NCI-H345 treated with DMSO at 0.1 percent for 48 hours (cell line): ENCODE data around the gene COPS6.
"Not testable (repeated sequence)": the region's sequence is repeated elsewhere in the genome, so short reads cannot be mapped to it uniquely, and the experiment has no call there.

ENCODE experiments used
- DNase-seq: peaks from one replicate; lab custom pipeline; 2025; ENCODE audit not compliant: unreplicated experiment; lab: John Stamatoyannopoulos, UW

COPS6 gene

DNA sequence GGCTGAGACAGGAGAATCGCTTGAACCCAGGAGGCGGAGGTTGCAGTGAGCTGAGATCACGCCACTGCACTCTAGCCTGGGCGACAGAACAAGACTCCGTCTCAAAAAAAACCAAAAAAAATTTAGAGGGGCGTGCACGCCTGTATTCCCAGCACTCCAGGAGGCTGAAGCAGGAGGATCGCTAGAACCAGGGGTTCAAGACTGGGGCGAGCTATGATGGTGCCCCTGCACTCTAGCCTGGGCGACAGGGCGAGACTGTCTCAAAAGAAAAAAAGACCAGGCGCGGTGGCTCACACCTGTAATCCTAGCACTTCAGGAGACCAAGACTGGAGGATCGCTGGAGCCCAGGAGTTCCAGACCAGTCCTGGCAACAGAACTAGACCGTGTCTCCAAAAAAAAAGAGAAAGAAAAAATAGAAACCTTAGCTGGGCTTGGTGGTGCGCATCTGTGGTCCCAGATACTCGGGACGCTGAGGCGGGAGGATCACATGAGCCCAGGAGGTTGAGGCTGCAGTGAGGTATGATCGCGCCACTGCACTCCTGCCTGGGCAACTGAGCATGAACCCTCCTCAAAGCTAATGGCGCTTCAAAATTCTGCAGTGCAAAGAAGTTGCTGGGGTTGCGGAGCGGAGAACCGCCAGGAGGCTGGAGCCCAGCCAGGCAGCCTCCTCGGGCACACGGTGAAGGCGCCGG lies 37.6 kb downstream of the COPS6 start:
- no peak for DNase-seq

DNA sequence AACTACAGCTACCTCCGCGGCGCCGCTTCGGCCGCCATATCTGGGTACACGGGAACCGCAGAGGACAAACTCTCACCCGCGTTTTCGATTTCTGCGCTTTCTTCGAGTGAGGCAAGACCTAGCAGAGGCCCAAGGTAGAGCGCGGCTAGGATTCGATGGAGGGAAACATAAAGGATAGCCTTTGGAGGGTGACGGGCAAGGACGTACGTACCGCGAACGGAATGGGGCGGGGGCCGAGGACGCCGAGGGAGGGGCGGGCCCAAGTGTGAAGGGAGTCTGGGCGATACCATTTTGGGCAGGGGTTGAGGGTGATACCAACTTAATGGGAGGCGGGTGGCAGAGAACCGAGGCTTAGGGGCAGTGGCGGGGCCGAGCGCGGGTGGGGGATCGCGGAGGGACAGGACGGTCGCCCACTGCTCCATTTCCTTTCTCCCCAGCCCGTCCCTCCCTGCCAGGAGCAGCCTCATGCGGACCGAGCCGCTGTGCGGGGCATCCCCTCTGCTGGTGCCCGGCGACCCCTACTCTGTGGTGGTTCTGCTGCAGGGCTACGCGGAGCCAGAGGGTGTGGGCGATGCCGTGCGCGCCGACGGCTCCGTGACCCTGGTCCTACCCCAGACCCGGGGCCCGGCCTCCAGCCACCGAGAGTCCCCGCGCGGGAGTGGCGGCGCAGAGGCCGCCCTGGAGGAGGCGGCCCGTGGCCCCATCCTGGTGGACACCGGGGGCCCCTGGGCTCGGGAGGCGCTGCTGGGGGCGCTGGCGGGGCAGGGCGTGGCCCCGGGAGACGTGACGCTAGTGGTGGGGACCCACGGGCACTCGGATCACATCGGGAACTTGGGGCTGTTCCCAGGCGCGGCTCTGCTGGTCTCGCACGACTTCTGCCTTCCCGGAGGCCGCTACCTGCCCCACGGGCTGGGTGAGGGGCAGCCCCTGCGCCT lies 38.4 kb downstream of the COPS6 start, which contains the start of gene MBLAC1:
TSS of gene MBLAC1 (plus strand) at position 37 of the 935 bp plus-strand sequence. CDS start at position 466, 429 bp downstream.
- peak; percentile 49 for DNase-seq

DNA sequence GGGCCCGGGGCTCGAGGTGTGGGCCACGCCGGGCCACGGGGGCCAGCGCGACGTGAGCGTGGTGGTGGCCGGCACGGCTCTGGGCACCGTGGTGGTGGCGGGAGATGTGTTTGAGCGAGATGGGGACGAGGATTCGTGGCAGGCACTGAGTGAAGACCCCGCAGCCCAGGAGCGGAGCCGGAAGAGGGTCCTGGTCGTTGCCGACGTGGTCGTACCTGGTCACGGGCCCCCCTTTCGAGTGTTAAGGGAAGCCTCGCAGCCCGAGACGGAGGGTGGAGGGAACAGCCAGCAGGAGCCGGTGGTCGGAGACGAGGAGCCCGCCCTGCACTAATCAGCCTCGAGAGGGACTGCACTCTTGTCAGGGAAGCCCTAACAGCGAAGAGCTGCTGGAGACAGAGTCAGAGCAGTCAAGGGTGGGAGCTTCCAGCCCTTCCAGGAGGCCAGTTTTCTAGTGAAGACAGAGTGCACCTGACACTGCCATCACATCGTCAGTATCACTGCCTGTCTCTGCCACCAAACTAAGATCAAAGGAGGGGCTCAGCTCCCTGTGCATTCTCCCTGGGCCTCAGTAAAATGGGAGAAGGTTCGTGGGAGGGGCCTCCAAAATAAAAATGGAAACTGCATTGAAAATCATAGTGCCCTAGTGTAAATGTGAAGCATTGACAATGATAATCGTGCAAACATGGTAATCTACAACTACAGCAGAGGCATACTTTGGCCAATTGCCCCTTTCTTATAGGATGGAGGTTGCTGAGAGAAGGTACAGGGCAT lies 39.3 kb downstream of the COPS6 start:
- no peak for DNase-seq

DNA sequence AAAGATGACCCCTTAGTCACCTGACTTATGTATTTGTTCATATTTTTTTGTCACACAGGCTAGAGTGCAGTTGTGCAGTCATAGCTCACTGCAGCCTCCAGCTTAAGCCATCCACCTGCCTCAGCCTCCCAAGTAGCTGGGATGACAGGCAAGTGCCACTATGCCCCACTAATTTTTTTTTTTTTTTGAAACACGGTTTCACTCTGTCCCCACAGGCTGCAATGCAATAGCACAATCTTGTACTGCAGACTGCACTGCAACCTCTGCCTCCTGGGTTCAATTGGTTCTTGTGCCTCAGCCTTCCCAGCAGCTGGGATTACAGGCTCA lies 39.8 kb downstream of the COPS6 start:
- no peak for DNase-seq

DNA sequence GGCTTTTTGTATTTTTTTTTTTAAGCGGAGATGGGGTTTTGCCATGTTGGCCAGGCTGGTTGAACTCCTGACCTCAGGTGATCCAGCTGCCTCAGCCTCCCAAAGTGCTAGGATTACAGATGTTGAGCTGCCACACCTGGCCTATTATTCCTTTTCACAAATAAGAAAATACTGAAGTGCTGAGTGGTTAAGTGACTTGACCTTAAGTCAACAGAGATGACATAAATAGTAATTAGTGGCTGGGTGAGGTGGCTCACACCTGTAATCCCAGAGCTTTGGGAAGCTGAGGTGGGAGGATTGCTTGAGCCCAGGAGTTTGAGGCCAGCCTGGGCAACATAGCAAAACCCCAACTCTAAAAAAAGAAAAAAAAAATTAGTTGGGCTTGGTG lies 41.4 kb downstream of the COPS6 start:
- DNase-seq, result not testable (repeated sequence)

DNA sequence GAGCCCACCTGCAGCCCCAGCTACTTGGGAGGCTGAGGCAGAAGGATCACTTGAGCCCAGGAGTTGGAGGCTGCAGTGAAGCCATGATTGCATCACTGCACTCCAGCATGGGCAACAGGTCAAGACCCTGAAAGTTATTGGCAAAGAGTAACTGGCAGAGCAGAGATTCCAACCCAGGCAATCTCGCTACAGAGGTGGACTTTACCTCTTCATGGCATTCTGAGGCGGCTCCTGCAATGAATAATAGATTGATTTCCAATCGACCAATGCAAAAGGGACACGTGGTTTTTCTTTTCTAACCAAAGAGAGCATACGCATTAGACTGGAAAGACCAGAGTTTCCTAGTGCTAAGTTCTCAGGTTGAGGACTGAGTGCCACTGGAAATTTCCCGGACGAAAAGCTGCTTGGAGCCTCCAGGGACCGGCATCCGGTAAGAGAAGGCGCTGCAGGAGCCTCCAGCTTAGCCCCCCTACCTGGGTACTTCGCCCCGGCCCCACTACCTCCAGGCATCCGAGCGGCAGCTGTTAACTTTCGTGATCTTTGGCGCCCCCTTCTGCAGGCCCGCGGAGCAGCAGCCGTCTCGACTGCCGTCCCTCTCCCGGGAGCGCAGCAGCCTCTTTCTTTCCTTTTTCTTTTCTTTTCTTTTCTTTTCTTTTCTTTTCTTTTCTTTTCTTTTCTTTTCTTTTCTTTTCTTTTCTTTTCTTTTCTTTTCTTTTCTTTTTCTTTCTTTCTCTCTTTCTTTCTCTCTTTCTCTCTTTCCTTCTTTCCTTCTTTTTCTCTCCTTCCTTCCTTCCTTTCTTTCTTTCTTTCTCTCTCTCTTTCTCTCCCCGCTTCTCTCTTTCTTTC lies 42.1 kb downstream of the COPS6 start:
- peak; percentile 57 for DNase-seq

DNA sequence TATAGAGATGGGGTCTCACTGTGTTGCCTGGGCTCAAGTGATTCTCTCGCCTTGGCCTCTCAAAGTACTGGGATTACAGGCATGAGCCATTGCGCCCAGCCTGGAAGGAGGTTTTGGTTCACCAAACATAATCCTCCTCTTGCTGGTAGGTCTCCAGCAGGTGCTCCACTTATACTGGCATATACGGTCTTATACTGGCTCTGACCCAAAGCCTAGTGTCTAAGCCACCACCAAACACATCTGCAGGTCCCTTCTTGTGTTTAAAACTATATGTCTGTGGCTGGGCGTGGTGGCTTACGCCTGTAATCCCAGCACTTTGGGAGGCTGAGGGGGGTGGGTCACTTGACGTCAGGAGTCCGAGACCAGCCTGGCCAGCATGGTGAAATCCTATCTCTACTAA lies 43.4 kb downstream of the COPS6 start:
- no peak for DNase-seq

DNA sequence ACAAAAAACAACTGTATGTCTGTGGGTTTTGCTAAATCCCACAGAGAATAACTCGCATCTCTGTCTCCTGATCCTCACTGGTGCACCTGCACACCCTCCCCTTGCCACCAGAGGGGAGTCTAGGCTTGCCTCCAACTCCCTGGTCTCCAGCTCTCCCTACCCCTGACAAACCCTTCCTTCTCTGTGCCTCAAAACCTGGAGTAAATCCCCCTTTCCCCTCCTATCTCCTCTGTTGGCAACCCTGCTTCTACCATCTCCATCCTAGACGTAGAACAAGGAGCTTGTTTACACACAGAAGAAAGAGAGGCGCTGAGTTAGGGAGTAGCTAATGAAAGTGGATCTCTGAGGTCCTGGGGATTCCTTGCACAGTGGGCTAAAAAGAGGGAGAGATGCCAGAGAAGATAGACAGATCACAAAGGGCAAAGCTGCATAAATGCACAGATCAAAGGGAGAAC lies 44.0 kb downstream of the COPS6 start:
- peak; percentile 24 for DNase-seq

DNA sequence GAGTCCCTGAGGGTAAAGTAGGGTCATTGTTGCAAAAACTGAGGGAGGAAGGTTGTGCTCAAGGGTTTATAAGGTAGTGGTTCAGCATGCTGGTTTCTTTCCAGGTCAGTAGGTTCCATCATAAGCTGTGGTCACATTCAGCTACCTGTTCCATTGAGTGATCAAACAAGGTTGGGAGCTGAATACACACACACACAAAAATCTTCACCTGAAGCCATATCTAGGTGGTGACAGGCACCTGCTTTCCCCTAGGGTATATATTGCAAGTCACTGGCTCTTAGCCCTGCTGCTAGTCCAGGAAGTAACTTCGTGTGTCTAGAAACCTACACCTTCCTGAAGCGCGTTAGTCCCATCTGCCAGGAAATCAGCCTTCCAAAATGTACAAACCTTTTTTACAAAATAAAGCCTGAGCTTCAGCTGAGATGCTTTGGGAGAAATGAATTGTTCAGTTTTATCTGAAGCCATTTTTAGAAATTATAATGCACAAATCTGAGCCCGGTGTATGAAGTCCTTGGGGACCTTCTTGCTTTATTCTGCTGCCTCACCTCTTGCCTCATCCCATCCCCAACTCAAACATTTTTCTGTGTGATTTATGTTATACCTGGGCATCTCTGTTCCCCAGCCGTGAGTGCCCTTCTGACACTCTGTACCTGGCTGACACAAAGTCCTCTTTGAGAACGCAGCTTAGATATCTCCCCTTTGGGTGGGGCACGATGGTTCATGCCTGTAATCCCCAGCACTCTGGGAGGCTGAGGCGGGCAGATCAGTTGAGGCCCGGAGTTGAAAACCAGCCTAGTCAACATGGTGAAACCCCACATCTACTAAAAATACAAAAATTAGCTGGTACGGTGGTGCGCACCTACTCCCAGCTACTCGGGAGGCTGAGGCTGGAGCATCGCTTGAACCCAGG lies 49.3 kb downstream of the COPS6 start:
- no peak for DNase-seq

DNA sequence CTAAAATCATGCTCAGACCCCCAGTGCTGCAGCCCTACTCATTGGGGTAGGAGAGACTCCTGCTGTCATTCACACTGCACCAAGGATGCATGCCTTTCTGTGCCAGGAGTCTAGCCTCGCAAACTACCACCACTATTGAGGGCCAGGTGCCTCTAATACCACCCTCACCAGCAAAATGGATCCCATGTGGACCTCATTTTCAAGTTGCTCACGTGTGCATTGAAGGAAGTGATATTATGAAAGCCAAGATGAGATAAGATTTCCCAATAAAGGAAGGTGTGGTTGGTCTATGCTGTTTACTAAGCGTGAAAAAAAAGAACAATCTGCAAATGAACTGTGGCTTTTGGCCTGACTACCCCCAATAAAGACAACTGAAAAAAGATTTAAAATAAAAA lies 52.8 kb downstream of the COPS6 start:
- DNase-seq, result no peak
